ENCODE data around the gene NBAS. TPM values are rescaled to one million over a fixed set of nuclear protein-coding genes. Genes with fewer than 3 reads are reported as not detected.

The NBAS gene
- total RNA-seq, 2 experiments from 2014 or later, result 24.4 to 28.8 TPM

- Histone ChIP-seq H3K36me3 (ENCODE audit: insufficient read depth, low read length) (peaks cover 3% of the 10 kb centered on the region; the same call in 1 of the 2 replicates), H3K4me3 (ENCODE audit: low read depth, low read length, poor library complexity, severe bottlenecking) (no peak overlapping the region), H3K27ac (ENCODE audit: low read depth, low read length, poor library complexity, severe bottlenecking) (no peak overlapping the region), H3K4me2 (ENCODE audit: low read length) (no peak overlapping the region), H2AFZ (ENCODE audit: low read length) (no peak overlapping the region), H4K20me1 (ENCODE audit: insufficient read depth, low read length) (no peaks in the 10 kb centered on the region), H3K9me2 (ENCODE audit: insufficient read depth, low read length) (no peaks in the 10 kb centered on the region), H3K79me2 (ENCODE audit: insufficient read depth, low read depth, low read length) (no peaks in the 10 kb centered on the region), H3K9me3 (ENCODE audit: low read length) (no peaks in the 10 kb centered on the region), H3K4me1 (ENCODE audit: insufficient read depth, low read length, poor library complexity, severe bottlenecking) (no peaks in the 10 kb centered on the region)
- no peak for DNase-seq (ENCODE audit: low spot score)
- CTCF ChIA-PET (ENCODE audit: unreplicated experiment), result no interaction called here
- intact Hi-C loops (cut with micrococcal nuclease; ENCODE audit: unreplicated experiment), result no loop called here
- POLR2A ChIA-PET, result no interaction called here
- TF ChIP-seq EZH2phosphoT487 (IDR thresholded peaks at IDR 0.05; ENCODE audit: borderline replicate concordance, low read depth, low read length) (no peak), CTCF (conservative IDR thresholded peaks at IDR 0.05; ENCODE audit: low read length) (no peak)
- BruUV-seq (replicated peaks), result no TSS peak
These were observed 276.5 kb downstream of the NBAS start for GRCh38 chr2:15284614-15285013.

- Histone ChIP-seq H2AFZ (ENCODE audit: low read length) (no peak overlapping the region), H3K4me3 (ENCODE audit: low read depth, low read length, poor library complexity, severe bottlenecking) (no peak overlapping the region), H3K4me2 (ENCODE audit: low read length) (no peak overlapping the region), H4K20me1 (ENCODE audit: insufficient read depth, low read length) (no peaks in the 10 kb centered on the region), H3K27ac (ENCODE audit: low read depth, low read length, poor library complexity, severe bottlenecking) (no peak overlapping the region), H3K9me3 (ENCODE audit: low read length) (no peaks in the 10 kb centered on the region), H3K79me2 (ENCODE audit: insufficient read depth, low read depth, low read length) (no peaks in the 10 kb centered on the region), H3K9me2 (ENCODE audit: insufficient read depth, low read length) (no peaks in the 10 kb centered on the region), H3K4me1 (ENCODE audit: insufficient read depth, low read length, poor library complexity, severe bottlenecking) (no peaks in the 10 kb centered on the region), H3K36me3 (ENCODE audit: insufficient read depth, low read length) (peaks cover 2% of the 10 kb centered on the region; the same call in 1 of the 2 replicates)
- BruUV-seq (replicated peaks), result no TSS peak
- DNase-seq (ENCODE audit: low spot score), result no peak
- TF ChIP-seq EZH2phosphoT487 (IDR thresholded peaks at IDR 0.05; ENCODE audit: borderline replicate concordance, low read depth, low read length) (no peak), CTCF (conservative IDR thresholded peaks at IDR 0.05; ENCODE audit: low read length) (no peak)
- intact Hi-C loops (cut with micrococcal nuclease; ENCODE audit: unreplicated experiment), result no loop called here
- ChIA-PET POLR2A (no interaction called here), CTCF (ENCODE audit: unreplicated experiment) (no interaction called here)
These were observed 279.5 kb downstream of the NBAS start for GRCh38 chr2:15281681-15282080.

- DNase-seq (ENCODE audit: low spot score), result no peak
- POLR2A ChIA-PET, result interaction anchor here (1.9 kb wide), 1 partner anchor 12 kb away, joined by 5 read pairs; no protein-coding TSS in a partner anchor
- no peaks in the 10 kb centered on the region for H3K9me2 ChIP-seq (ENCODE audit: insufficient read depth, low read length)
- CTCF ChIA-PET (ENCODE audit: unreplicated experiment), result no interaction called here
- no peaks in the 10 kb centered on the region for H3K79me2 ChIP-seq (ENCODE audit: insufficient read depth, low read depth, low read length)
- no TSS peak for BruUV-seq (replicated peaks)
- H4K20me1 ChIP-seq (ENCODE audit: insufficient read depth, low read length), result no peaks in the 10 kb centered on the region
- H3K4me1 ChIP-seq (ENCODE audit: insufficient read depth, low read length, poor library complexity, severe bottlenecking), result no peaks in the 10 kb centered on the region
- no peak overlapping the region for H3K4me3 ChIP-seq (ENCODE audit: low read depth, low read length, poor library complexity, severe bottlenecking)
- no peak overlapping the region for H2AFZ ChIP-seq (ENCODE audit: low read length)
- H3K36me3 ChIP-seq (ENCODE audit: insufficient read depth, low read length), result peaks cover 7% of the 10 kb centered on the region; the same call in 1 of the 2 replicates
- no peaks in the 10 kb centered on the region for H3K9me3 ChIP-seq (ENCODE audit: low read length)
- intact Hi-C loops (cut with micrococcal nuclease; ENCODE audit: unreplicated experiment), result no loop called here
- TF ChIP-seq EZH2phosphoT487 (IDR thresholded peaks at IDR 0.05; ENCODE audit: borderline replicate concordance, low read depth, low read length), result no peak
- no peak for TF ChIP-seq CTCF (conservative IDR thresholded peaks at IDR 0.05; ENCODE audit: low read length)
- H3K4me2 ChIP-seq (ENCODE audit: low read length), result no peak overlapping the region
- no peak overlapping the region for H3K27ac ChIP-seq (ENCODE audit: low read depth, low read length, poor library complexity, severe bottlenecking)
These were observed 281.8 kb downstream of the NBAS start for GRCh38 chr2:15279201-15279876.

All from OCI-LY7 (cell line).